Caco-2 (cell line): Measurements from ENCODE around the gene GABPB1. TPM values are rescaled to one million over a fixed set of nuclear protein-coding genes. Genes with fewer than 3 reads are reported as not detected.
"Not testable (repeated sequence)": the region's sequence is repeated elsewhere in the genome, so short reads cannot be mapped to it uniquely, and the experiment has no call there.

Experiments
- BruUV-seq: library from RNA; stranded (reverse); fragments of 400-500 nt; replicated peaks from 2 replicates; lab custom pipeline; 2021; lab: Mats Ljungman, UMichigan
- CTCF ChIA-PET: fragments of 300-600 bp; sonication (Branson Sonifier 250); formaldehyde crosslinking; loops from one replicate; lab custom pipeline; 2022; ENCODE audit warnings: antibody characterized with exemption; lab: Charles Lee
- POLR2A ChIA-PET: fragments of 300-600 bp; sonication (Branson Sonifier 250); formaldehyde crosslinking; loops from one replicate; lab custom pipeline; 2022; ENCODE audit warnings: antibody characterized with exemption; lab: Charles Lee
- DNase-seq, 2 experiments: peaks; one replicate each; pipeline versions ENCODE4 v3.0.0 to v3.0.0-alpha.2; 2020 to 2022
- H3K27me3 ChIP-seq: replicated peaks from 2 replicates; pipeline ENCODE4 v1.6.0; 2011; ENCODE audit warnings: low read length; ENCODE audit not compliant: control insufficient read depth, insufficient read depth
- H3K36me3 ChIP-seq: 2 replicates; pipeline ENCODE4 v1.5.1; 2011; ENCODE audit warnings: low read length; ENCODE audit not compliant: control insufficient read depth, insufficient read depth
- H3K4me1 ChIP-seq: fragments of 250-450 bp; sonication (Bioruptor Pico); 2 replicates; pipeline ENCODE4 v1.5.1; 2020; ENCODE audit warnings: mild to moderate bottlenecking
- H3K4me3 ChIP-seq: 2 replicates; pipeline ENCODE4 v1.5.1; 2011; ENCODE audit warnings: low read depth, mild to moderate bottlenecking, control low read depth, low read length
- H3K9me3 ChIP-seq: fragments of 250-450 bp; sonication (Bioruptor Pico); 2 replicates; pipeline ENCODE4 v1.5.1; 2020; ENCODE audit warnings: mild to moderate bottlenecking, moderate library complexity
- H3K27ac Mint-ChIP-seq: one replicate; pipeline ENCODE4 v1.8.0; 2022; ENCODE audit warnings: mixed read lengths; ENCODE audit not compliant: unreplicated experiment
- H3K27me3 Mint-ChIP-seq: one replicate; pipeline ENCODE4 v1.8.0; 2022; ENCODE audit warnings: mixed read lengths; ENCODE audit not compliant: insufficient read depth, unreplicated experiment
- H3K36me3 Mint-ChIP-seq: one replicate; pipeline ENCODE4 v1.8.0; 2022; ENCODE audit warnings: mild to moderate bottlenecking, mixed read lengths; ENCODE audit not compliant: insufficient read depth, unreplicated experiment
- H3K4me1 Mint-ChIP-seq: one replicate; pipeline ENCODE4 v1.8.0; 2022; ENCODE audit warnings: low read depth, mixed read lengths; ENCODE audit not compliant: unreplicated experiment
- H3K4me3 Mint-ChIP-seq: one replicate; pipeline ENCODE4 v1.8.0; 2022; ENCODE audit warnings: mild to moderate bottlenecking, moderate library complexity, mixed read lengths; ENCODE audit not compliant: unreplicated experiment
- H3K9me3 Mint-ChIP-seq: one replicate; pipeline ENCODE4 v1.8.0; 2022; ENCODE audit warnings: mixed read lengths; ENCODE audit not compliant: unreplicated experiment
- CTCF ChIP-seq, 2 experiments: fragments of 200-600 bp in 1 of 2; IDR thresholded peaks; 1 replicate in 1 of 2; 2 replicates in 1 of 2; pipeline versions ENCODE4 v1.5.1 to v1.8.0; 2011 to 2022; ENCODE audit warnings: antibody characterized with exemption in 1 of 2, control low read depth in 1 of 2, inconsistent platforms in 1 of 2, low read depth in 1 of 2, low read length in 1 of 2, mild to moderate bottlenecking in 1 of 2, moderate library complexity in 1 of 2; ENCODE audit not compliant: insufficient read depth in 1 of 2, severe bottlenecking in 1 of 2, unreplicated experiment in 1 of 2
- intact Hi-C: fragments of 100-400 bp; cut with micrococcal nuclease; formaldehyde crosslinking; loops from one replicate; pipeline ENCODE4 v1.10.0; 2022; ENCODE audit not compliant: unreplicated experiment
- total RNA-seq: library from RNA; stranded (reverse); gene quantifications from 2 replicates; pipeline ENCODE4 v1.2.3, GENCODE V29; 2022

The GABPB1 gene
- total RNA-seq, 1 experiment from 2014 or later: 44.7 TPM

GRCh38 chr15:50381438-50381837, 26.4 kb upstream of the GABPB1 start:
- Mint-ChIP-seq H3K27me3 (no peaks in the 10 kb centered on the region), H3K9me3 (no peaks in the 10 kb centered on the region), H3K4me1 (no peaks in the 10 kb centered on the region), H3K27ac (no peak overlapping the region), H3K36me3 (no peaks in the 10 kb centered on the region), H3K4me3 (no peak overlapping the region)
- intact Hi-C loops: no loop called here
- Histone ChIP-seq H3K36me3 (no peaks in the 10 kb centered on the region), H3K27me3 (no peaks in the 10 kb centered on the region), H3K9me3 (0 out of 2 replicates have a peak, but pooled peaks cover 3% of the 10 kb centered on the region), H3K4me3 (no peak overlapping the region), H3K4me1 (no peaks in the 10 kb centered on the region)
- ChIA-PET POLR2A (no interaction called here), CTCF (no interaction called here)
- BruUV-seq: no TSS peak
- DNase-seq: no peak
- TF ChIP-seq CTCF (IDR thresholded peaks at IDR 0.05; ENCODE audit: insufficient read depth in 1 of 2, low read depth in 1 of 2, low read length in 1 of 2, severe bottlenecking in 1 of 2, unreplicated experiment in 1 of 2): no peak

- Mint-ChIP-seq H3K9me3 (no peaks in the 10 kb centered on the region), H3K36me3 (no peaks in the 10 kb centered on the region), H3K27ac (no peak overlapping the region), H3K4me3 (no peak overlapping the region), H3K4me1 (no peaks in the 10 kb centered on the region), H3K27me3 (no peaks in the 10 kb centered on the region)
- no peak for TF ChIP-seq CTCF (IDR thresholded peaks at IDR 0.05; ENCODE audit: insufficient read depth in 1 of 2, low read depth in 1 of 2, low read length in 1 of 2, severe bottlenecking in 1 of 2, unreplicated experiment in 1 of 2)
- BruUV-seq: no TSS peak
- intact Hi-C loops: no loop called here
- ChIA-PET CTCF (no interaction called here), POLR2A (no interaction called here)
- 0 out of 2 replicates have a peak, but pooled peaks cover 3% of the 10 kb centered on the region for H3K9me3 ChIP-seq
- H3K4me3 ChIP-seq: no peak overlapping the region
- H3K4me1 ChIP-seq: no peaks in the 10 kb centered on the region
- H3K36me3 ChIP-seq: no peaks in the 10 kb centered on the region
- DNase-seq: no peak
- no peaks in the 10 kb centered on the region for H3K27me3 ChIP-seq
Measured at GRCh38 chr15:50380089-50380488, 25.1 kb upstream of the GABPB1 start.

GRCh38 chr15:50379413-50379812, 24.4 kb upstream of the GABPB1 start:
- H3K4me3 Mint-ChIP-seq, H3K4me3 ChIP-seq, H3K27me3 Mint-ChIP-seq, H3K9me3 Mint-ChIP-seq, CTCF ChIA-PET, H3K27ac Mint-ChIP-seq, H3K9me3 ChIP-seq, BruUV-seq, H3K36me3 Mint-ChIP-seq, H3K4me1 ChIP-seq, H3K27me3 ChIP-seq, intact Hi-C loops, H3K36me3 ChIP-seq, POLR2A ChIA-PET, H3K4me1 Mint-ChIP-seq, DNase-seq: not testable (repeated sequence)

- no peaks in the 10 kb centered on the region for H3K4me1 Mint-ChIP-seq
- no peaks in the 10 kb centered on the region for H3K4me1 ChIP-seq
- H3K4me3 Mint-ChIP-seq: no peak overlapping the region
- no TSS peak for BruUV-seq
- H3K9me3 Mint-ChIP-seq: no peaks in the 10 kb centered on the region
- H3K27ac Mint-ChIP-seq: no peak overlapping the region
- 0 out of 2 replicates have a peak, but pooled peaks cover 3% of the 10 kb centered on the region for H3K9me3 ChIP-seq
- POLR2A ChIA-PET: no interaction called here
- no peak for TF ChIP-seq CTCF (IDR thresholded peaks at IDR 0.05; ENCODE audit: insufficient read depth in 1 of 2, low read depth in 1 of 2, low read length in 1 of 2, severe bottlenecking in 1 of 2, unreplicated experiment in 1 of 2)
- H3K36me3 ChIP-seq: no peaks in the 10 kb centered on the region
- intact Hi-C loops: no loop called here
- no peaks in the 10 kb centered on the region for H3K27me3 Mint-ChIP-seq
- no peak overlapping the region for H3K4me3 ChIP-seq
- CTCF ChIA-PET: no interaction called here
- no peaks in the 10 kb centered on the region for H3K36me3 Mint-ChIP-seq
- no peak for DNase-seq
- H3K27me3 ChIP-seq: no peaks in the 10 kb centered on the region
Measured at GRCh38 chr15:50378776-50379175, 23.8 kb upstream of the GABPB1 start.
